ENCODE measurements around the gene LRIT1.

- no peak for TF ChIP-seq CTCF (IDR thresholded peaks at IDR 0.05; ENCODE audit: insufficient read depth, low read depth, low read length)
- no peak for TF ChIP-seq EZH2 (IDR thresholded peaks at IDR 0.05; ENCODE audit: insufficient read depth, low read length)
These were observed 48.9 kb upstream of the LRIT1 start for GRCh38 chr10:84290235-84290634.
